Ovary (tissue), 3 donors: ENCODE data around the gene CAMK2N2.

ENCODE experiments used
- POLR2A ChIP-seq: fragments of 450-650 bp; IDR thresholded peaks from one replicate; pipeline ENCODE4 v1.6.1; 2017; ENCODE audit warnings: antibody characterized with exemption, mild to moderate bottlenecking, moderate library complexity
- TF ChIP-seq, protein P1 (sequence below), 3 donors: fragments of 450-650 bp in 2 of 3; fragments of 200-600 bp in 1 of 3; IDR thresholded peaks; one replicate each; pipeline versions ENCODE4 v1.5.1 to v1.8.0; 2016 to 2022; ENCODE audit warnings: antibody characterized with exemption in 3 of 3, mild to moderate bottlenecking in 1 of 3
- donor health status: DM: no; HTN: no; CAD: no.

- TF ChIP-seq, protein P1, sequence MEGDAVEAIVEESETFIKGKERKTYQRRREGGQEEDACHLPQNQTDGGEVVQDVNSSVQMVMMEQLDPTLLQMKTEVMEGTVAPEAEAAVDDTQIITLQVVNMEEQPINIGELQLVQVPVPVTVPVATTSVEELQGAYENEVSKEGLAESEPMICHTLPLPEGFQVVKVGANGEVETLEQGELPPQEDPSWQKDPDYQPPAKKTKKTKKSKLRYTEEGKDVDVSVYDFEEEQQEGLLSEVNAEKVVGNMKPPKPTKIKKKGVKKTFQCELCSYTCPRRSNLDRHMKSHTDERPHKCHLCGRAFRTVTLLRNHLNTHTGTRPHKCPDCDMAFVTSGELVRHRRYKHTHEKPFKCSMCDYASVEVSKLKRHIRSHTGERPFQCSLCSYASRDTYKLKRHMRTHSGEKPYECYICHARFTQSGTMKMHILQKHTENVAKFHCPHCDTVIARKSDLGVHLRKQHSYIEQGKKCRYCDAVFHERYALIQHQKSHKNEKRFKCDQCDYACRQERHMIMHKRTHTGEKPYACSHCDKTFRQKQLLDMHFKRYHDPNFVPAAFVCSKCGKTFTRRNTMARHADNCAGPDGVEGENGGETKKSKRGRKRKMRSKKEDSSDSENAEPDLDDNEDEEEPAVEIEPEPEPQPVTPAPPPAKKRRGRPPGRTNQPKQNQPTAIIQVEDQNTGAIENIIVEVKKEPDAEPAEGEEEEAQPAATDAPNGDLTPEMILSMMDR (IDR thresholded peaks at IDR 0.05): no peak
- TF ChIP-seq POLR2A: no peak
Measured at GRCh38 chr3:184277366-184277765, 16.0 kb upstream of the CAMK2N2 start.
